Measurements from ENCODE around the gene CDH23.
A peak's percentile ranks its signal among the peaks of the same experiment; 100 is the strongest.

Gene CDH23

GRCh38 chr10:71564194-71564820, 167.6 kb downstream of the CDH23 start:
- DNase-seq (ENCODE audit: low read depth in 2 of 2), result no peak

DNA sequence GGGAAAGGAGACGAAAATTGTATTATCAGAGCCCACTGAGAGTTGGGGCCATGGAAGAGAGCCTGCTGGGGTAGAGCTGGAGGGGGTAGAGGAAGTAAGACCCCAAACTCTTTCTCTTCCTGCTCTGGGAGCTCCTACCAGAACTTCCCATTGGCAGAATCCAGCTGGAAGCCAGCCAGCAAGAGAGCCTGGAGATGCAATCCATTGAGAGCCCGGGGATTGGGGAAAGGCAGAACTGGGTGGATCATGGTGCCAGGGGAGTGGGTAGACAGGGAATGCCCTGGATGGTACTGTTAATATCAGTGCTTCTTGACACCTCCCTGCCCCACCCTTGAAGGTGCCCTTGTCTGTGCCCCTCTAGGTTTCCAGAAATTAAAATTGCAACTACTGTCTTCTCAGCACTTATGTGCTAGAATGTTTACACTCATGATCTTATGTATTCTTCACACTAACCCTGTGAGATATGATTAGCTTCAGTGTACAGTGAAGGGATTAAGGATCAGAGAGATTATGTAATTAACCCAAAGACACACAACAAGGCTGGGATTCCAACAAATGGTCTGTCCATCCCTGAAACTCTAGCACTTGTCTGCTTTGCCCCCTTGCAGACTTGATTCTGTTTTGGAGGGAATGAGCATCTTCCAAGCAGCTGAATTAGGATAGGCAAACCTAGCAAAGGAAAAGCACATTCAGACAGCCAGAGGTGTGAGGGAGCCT, 168.7 kb downstream of the CDH23 start:
- no peak for DNase-seq (ENCODE audit: low read depth in 2 of 2)

DNA sequence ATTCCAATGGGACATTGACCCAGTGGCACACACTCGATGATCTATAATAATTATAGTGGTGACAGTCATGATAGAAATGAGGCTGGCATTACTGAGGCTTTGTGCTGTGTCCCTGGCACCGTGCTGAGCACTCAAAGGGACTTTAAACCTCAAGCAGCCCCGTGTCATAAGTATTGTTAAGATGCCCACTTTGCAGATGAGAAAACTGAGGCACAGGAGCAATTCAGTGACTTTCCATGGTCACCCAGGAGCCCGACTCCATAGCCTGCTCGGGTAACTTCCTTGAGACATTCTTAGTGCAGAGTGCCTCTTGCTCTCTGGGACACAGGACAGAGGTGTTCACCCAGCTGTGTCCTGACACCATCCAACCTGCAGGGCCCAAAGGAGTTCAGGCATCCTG, 170.3 kb downstream of the CDH23 start:
- no peak for DNase-seq (ENCODE audit: low read depth in 2 of 2)

DNA sequence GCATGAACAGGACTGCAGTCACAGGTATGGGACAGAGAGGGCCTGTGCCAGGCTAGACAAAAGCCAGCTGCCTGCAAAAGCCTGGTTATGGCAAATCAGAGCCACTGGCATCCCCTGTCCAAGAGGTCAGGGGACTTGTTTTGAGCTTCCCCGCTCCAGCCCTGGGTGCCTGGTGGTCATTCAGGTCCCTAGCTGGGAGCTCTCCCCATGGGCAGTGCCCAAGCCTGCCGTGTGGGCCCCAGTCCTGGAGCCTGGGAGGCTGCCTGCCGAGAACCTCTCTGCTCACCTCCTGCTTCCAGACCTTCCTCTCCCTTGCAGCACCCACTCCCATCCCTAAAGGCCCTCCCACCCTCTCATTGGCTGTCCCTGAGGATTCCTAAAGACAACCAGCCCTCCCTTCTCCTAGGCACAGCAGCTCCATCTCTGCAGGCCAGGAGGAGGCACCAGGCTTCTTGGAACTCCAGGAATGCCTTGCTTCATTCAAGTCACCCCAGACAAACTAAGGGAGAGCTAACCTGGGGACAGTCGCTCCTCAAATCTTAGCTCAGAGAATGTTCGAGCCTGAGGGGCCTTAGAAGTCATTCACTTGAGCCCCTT, 172.3 kb downstream of the CDH23 start:
- no peak for DNase-seq (ENCODE audit: low read depth in 2 of 2)

- peak; percentile 55 to 71 for DNase-seq (ENCODE audit: low read depth in 2 of 2)
Measured at GRCh38 chr10:71569775-71570588, 173.3 kb downstream of the CDH23 start.

DNA sequence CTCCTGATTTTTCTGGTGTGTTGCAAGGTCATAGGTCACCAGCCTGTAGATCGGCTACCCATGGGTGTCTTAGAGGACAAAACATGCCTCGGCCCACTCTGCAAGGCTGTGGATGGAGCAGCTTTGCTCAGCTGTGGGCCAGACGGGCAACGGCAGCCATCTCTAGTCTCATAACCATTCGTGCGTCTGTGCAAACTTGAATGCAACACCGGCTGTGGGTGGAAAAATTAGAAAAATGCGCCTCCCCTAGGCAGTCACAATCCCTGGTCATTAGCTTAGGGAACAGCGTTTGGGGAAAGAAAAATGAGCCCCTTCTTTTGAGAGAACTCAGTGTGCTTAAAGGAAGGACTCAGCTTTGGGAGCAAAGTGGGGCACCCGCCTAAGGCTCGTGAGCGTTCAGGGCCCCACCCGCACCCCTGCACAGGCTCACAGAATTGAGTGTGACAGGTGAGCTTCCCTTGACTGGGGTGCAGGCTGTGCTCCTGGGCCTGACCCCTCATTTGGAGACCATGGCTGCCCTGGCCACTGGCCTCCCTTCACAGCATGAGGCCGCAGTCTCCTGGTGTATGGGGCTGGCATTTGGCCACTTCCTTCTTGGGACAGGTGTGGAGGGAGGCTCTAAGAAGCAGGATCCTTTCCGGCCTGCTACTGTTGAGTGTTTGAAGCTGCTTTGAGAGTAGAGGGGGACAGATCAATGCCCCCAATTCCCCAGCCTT, 174.9 kb downstream of the CDH23 start:
- DNase-seq (ENCODE audit: low read depth in 2 of 2), result no peak

DNA sequence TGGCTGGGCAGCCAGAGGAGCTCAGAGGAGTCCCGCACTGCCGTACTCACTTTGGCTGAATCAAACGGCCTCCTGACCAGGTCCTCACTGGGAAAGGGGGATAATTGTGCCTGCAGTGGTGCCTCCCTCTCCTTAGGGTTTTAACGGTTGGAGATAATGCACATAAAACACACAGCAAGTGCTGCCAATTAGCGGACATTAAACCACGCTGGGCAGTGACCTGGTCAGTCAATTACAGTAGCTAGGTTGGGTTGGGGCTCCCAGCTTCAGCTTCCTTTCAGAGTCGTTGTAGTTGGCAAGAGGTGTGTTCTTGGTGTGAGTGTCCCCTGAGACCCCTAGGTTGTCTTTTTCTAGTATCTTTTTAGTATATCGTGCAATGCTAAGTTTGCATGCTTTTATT, 176.2 kb downstream of the CDH23 start:
- DNase-seq (ENCODE audit: low read depth in 2 of 2), result no peak

DNA sequence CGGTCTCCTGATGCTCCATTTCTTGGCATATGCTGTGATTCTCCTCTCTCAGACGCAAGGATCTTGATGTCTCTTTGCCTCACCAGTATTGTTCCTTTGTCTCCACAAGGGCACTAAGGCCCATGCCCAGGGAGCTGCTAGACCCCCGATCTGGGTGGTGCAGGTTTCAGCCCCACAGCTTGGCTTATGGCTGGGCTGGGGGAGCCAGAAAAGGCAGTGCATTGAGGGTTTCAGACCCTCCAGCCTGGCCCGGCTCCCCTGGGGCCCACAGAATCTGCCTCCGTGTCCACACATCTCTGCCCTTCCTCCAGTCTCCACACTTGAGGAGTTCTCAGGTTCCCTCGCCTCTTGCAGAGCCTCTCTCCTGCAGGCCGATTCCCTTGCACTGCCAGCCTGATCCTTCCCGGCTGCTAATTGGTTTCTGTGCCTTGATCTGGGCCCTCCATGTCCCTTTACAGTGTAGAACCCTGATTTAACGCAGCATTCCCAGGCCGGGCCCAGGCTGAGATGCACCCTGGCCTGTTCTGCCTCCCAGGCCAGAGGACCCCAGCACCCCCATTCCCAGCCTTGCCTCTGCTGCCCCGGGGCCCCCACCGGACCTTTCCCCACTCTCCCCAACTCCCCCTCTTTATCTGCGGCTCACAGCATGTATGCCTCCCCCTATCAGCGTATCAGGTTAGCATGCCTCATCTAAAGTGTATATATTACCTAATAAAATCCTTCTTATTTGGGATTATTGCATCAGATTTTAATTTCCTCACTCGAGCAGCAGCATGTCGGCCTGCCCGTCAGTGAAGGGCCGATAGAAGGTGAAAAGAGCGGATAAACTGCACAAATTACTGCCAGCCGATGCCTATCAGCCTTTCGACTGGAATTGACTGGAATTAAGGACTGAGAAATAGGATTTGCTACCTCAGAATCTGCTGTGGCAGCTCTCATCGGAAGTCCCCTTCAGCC, 177.1 kb downstream of the CDH23 start:
- no peak for DNase-seq (ENCODE audit: low read depth in 2 of 2)

DNA sequence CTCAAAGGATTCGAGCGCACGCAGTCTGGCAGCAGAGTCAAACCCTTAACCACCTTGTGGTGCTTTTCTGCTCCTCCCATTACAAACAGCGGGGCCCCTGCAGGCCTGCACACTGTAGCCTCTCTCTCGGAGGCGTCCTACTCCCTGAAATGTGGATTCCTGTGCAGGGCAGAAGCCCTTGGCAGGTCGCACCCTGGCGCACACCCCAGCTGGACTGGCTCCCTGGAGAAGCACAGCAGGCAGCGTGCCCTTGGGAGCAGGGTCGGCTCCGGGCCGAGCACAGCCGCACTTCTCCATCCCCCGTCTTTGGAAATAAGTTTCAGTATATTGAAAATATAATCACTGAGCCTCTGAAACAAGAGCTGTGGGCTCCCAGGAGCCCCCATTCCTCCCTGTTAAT, 178.7 kb downstream of the CDH23 start:
- DNase-seq (ENCODE audit: low read depth in 2 of 2), result no peak

DNA sequence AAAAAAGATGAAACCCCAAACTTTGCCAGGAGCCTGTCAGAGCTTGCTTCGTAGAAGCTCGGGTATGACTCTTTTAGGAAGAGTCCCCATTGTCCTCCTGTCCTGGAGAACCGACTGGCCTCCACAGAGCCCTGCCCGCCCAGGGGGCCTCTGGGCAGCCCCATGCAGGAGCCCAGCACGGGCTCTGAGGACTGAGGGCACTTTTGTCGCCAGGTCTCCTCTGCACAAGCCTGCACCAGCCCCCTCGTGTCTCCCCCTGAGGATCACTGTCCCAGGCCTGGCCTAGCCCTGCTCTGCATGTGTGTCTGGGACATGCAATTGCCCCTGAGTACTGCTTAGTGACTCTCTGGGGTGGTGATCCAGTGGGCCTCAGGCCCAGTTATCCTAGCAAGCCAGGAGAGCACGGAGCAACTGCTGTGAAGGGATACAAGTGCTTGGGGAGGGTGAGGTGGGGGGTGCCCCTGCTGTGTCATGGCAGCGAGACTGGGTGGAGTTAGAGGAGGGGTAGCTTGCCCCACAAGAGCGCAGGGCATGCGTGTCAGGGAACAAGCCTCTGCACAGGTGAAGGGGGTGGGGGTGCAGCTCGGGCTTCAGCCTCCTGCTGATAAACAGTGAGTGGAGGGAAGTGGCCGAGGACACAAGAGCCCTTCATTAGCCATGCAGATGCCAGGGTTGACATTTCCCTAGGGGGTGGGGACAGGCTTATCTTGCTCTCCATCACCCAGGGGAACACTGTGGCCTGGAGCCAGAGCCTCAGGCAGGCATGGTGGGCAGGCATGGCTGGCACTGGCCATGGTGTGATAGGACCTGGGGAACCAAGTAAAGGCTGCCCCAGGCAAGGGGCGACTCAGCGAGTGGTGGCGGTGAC, 179.4 kb downstream of the CDH23 start:
- DNase-seq (ENCODE audit: low read depth in 2 of 2), result no peak

DNA sequence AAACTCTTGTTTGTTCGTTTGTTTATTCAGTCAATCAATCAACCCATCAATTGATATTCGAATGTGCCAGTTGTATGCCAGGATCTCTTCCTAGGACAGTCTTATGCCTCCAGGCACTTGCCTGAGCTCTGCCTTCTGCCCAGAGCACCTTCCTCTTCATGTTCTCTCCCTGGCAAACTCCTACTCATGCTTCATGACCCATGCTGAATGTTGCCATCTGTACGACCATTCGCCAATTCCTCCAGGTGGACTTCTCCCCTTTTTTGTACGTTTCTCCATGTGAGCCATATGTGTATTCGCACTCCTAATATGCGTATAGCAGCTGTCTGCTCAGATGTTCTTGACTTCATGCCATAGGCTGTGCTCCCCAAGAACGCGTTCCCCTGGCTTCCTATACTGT, 180.1 kb downstream of the CDH23 start:
- DNase-seq (ENCODE audit: low read depth in 2 of 2), result no peak

DNA sequence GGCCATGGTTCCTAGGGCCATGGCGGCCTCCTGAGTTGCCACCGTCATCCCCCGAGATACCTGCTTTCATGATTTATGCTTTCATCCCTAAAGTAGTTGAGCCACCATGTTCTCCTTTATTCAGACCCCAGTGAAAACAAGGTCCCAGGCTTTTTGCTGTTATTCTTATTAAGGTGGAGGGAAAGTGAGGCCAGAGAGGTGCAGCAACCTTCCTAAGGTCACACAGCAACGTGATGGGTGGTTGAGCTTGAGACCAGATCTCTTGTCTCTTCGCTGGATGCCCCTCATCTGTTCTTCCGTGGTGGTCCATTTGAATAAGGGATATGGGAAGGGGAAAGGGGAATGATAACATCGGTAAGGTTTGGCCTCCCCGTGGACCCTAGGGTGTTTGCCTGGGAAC, 180.6 kb downstream of the CDH23 start:
- no peak for DNase-seq (ENCODE audit: low read depth in 2 of 2)

GRCh38 chr10:71578069-71578468, 181.3 kb downstream of the CDH23 start:
- DNase-seq (ENCODE audit: low read depth in 2 of 2), result no peak

DNA sequence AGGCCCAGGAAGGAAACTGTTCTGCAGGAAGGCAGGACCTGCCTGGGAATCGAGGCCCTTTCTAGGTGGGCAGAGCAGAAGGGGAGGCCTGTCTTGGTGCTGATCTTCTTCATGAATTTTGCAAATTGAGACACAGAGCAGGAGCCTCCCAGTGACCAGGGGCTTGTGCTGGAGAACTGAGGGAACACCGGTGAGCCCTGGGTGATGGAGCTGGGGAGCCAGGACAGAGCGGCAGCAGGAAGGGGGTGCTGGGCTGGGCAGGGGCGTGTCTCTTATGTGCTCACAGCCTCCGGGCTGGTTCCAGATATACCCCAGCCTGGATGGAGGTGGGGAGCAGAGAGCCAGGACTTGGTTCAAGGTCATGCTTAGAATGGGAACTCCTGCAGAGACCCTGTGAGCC, 182.9 kb downstream of the CDH23 start:
- DNase-seq (ENCODE audit: low read depth in 2 of 2), result no peak

- DNase-seq (ENCODE audit: low read depth in 2 of 2), result no peak
Measured at GRCh38 chr10:71580415-71580814, 183.7 kb downstream of the CDH23 start.

- DNase-seq (ENCODE audit: low read depth in 2 of 2), result no peak
Measured at GRCh38 chr10:71580926-71581325, 184.2 kb downstream of the CDH23 start.

DNA sequence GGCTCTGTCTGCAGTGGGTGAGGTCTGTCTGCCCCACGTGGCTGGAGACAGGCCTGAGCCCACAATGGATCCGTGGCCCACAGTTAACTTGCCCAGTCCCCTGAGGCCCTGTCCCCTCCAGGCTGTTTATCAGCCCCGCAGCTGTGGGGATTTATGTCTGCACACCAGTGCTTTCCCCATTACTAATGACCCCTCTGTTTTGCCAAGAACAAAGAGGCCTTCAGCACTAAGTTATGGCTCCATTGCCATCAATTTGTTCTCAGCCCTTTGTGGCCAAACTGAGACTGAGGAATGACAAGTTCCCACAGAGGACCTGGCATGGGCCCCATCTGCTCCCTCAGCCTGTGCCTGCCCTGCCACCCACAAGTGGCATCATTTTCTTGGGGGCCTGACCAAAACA, 184.7 kb downstream of the CDH23 start:
- DNase-seq (ENCODE audit: low read depth in 2 of 2), result no peak

- no peak for DNase-seq (ENCODE audit: low read depth in 2 of 2)
Measured at GRCh38 chr10:71582019-71582418, 185.3 kb downstream of the CDH23 start.
